ENCODE measurements around the gene HUS1.
"Not testable (repeated sequence)": the region's sequence is repeated elsewhere in the genome, so short reads cannot be mapped to it uniquely, and the experiment has no call there.

The HUS1 gene

GRCh38 chr7:47988496-47989386 lies 9.3 kb upstream of the HUS1 start:
- Histone ChIP-seq H3K9me3 (replicated peaks; ENCODE audit: insufficient read depth, low read length) (no peaks in the 10 kb centered on the region), H4K20me1 (ENCODE audit: insufficient read depth, low read length) (no peaks in the 10 kb centered on the region)
- DNase-seq: peak; percentile 23

GRCh38 chr7:47982610-47983009 lies 3.2 kb upstream of the HUS1 start:
- no peaks in the 10 kb centered on the region for H3K4me1 ChIP-seq (ENCODE audit: low read length)
- peaks cover 14% of the 10 kb centered on the region for H3K79me2 ChIP-seq (ENCODE audit: low read length)
- no peak for DNase-seq
- H3K27ac ChIP-seq (ENCODE audit: low read length): no peak overlapping the region
- no peak overlapping the region for H3K9ac ChIP-seq (ENCODE audit: low read length)
- no peak for TF ChIP-seq EZH2phosphoT487 (IDR thresholded peaks at IDR 0.05; ENCODE audit: low read length)
- no peak for TF ChIP-seq EZH2 (optimal IDR thresholded peaks at IDR 0.05; ENCODE audit: low read depth, low read length)
- TF ChIP-seq CTCF (IDR thresholded peaks at IDR 0.05; ENCODE audit: low read length): no peak
- no peaks in the 10 kb centered on the region for H3K9me2 ChIP-seq (replicated peaks; ENCODE audit: insufficient read depth, low read length)
- peaks cover 10% of the 10 kb centered on the region; the same call in 1 of the 2 replicates for H3F3A ChIP-seq (ENCODE audit: insufficient read depth, low read length)
- H3K4me3 ChIP-seq (ENCODE audit: low read length): no peak overlapping the region
- no peak overlapping the region for H3K4me2 ChIP-seq (ENCODE audit: low read depth, low read length)
- H4K20me1 ChIP-seq (ENCODE audit: insufficient read depth, low read length): no peaks in the 10 kb centered on the region
- no peaks in the 10 kb centered on the region for H3K27me3 ChIP-seq (replicated peaks; ENCODE audit: insufficient read depth, low read length)
- H3K9me3 ChIP-seq (replicated peaks; ENCODE audit: insufficient read depth, low read length): no peaks in the 10 kb centered on the region
- 0 out of 2 replicates have a peak, but pooled peaks cover 5% of the 10 kb centered on the region for H3K36me3 ChIP-seq (replicated peaks; ENCODE audit: insufficient read depth, low read length)
- H2AFZ ChIP-seq (ENCODE audit: low read length): no peak overlapping the region

More at GRCh38 chr7:47988496-47989386, 9.3 kb upstream of the HUS1 start:
- H3K9ac ChIP-seq (ENCODE audit: low read length): no peak overlapping the region
- H3K4me2 ChIP-seq (ENCODE audit: low read depth, low read length): no peak overlapping the region
- no peaks in the 10 kb centered on the region for H3K36me3 ChIP-seq (replicated peaks; ENCODE audit: insufficient read depth, low read length)
- no peak overlapping the region for H3K4me3 ChIP-seq (ENCODE audit: low read length)
- H3K79me2 ChIP-seq (ENCODE audit: low read length): no peaks in the 10 kb centered on the region
- no peaks in the 10 kb centered on the region for H3K9me2 ChIP-seq (replicated peaks; ENCODE audit: insufficient read depth, low read length)
- H3F3A ChIP-seq (ENCODE audit: insufficient read depth, low read length): peaks cover 14% of the 10 kb centered on the region
- H3K27ac ChIP-seq (ENCODE audit: low read length): no peak overlapping the region
- H3K27me3 ChIP-seq (replicated peaks; ENCODE audit: insufficient read depth, low read length): no peaks in the 10 kb centered on the region
- no peaks in the 10 kb centered on the region for H3K4me1 ChIP-seq (ENCODE audit: low read length)
- H2AFZ ChIP-seq (ENCODE audit: low read length): no peak overlapping the region
- TF ChIP-seq EZH2phosphoT487 (IDR thresholded peaks at IDR 0.05; ENCODE audit: low read length) (no peak), CTCF (IDR thresholded peaks at IDR 0.05; ENCODE audit: low read length) (peak; percentile 51)

GRCh38 chr7:47980648-47981047 lies 1.2 kb upstream of the HUS1 start:
- not testable (repeated sequence) for H3K4me2 ChIP-seq (ENCODE audit: low read depth, low read length); H3K9me2 ChIP-seq (replicated peaks; ENCODE audit: insufficient read depth, low read length); H3F3A ChIP-seq (ENCODE audit: insufficient read depth, low read length); H3K4me3 ChIP-seq (ENCODE audit: low read length); H2AFZ ChIP-seq (ENCODE audit: low read length); H3K27me3 ChIP-seq (replicated peaks; ENCODE audit: insufficient read depth, low read length); H3K9ac ChIP-seq (ENCODE audit: low read length); DNase-seq; H4K20me1 ChIP-seq (ENCODE audit: insufficient read depth, low read length); H3K9me3 ChIP-seq (replicated peaks; ENCODE audit: insufficient read depth, low read length); H3K4me1 ChIP-seq (ENCODE audit: low read length); H3K27ac ChIP-seq (ENCODE audit: low read length)
- Histone ChIP-seq H3K36me3 (replicated peaks; ENCODE audit: insufficient read depth, low read length) (peaks cover 20% of the 10 kb centered on the region; the same call in 1 of the 2 replicates), H3K79me2 (ENCODE audit: low read length) (peaks cover 22% of the 10 kb centered on the region)

GRCh38 chr7:47979832-47980181 lies 392 bp upstream of the HUS1 start:
- peak overlapping the region; percentile 87; the same call in 1 of the 2 replicates for H3K9ac ChIP-seq (ENCODE audit: low read length)
- H3F3A ChIP-seq (ENCODE audit: insufficient read depth, low read length): peaks cover 10% of the 10 kb centered on the region; the same call in 1 of the 2 replicates
- H2AFZ ChIP-seq (ENCODE audit: low read length): peak overlapping the region; percentile 82
- H3K79me2 ChIP-seq (ENCODE audit: low read length): peaks cover 22% of the 10 kb centered on the region
- no peaks in the 10 kb centered on the region for H4K20me1 ChIP-seq (ENCODE audit: insufficient read depth, low read length)
- peaks cover 20% of the 10 kb centered on the region; the same call in 1 of the 2 replicates for H3K36me3 ChIP-seq (replicated peaks; ENCODE audit: insufficient read depth, low read length)
- no peaks in the 10 kb centered on the region for H3K9me3 ChIP-seq (replicated peaks; ENCODE audit: insufficient read depth, low read length)
- no peak for TF ChIP-seq EZH2 (optimal IDR thresholded peaks at IDR 0.05; ENCODE audit: low read depth, low read length)
- TF ChIP-seq EZH2phosphoT487 (IDR thresholded peaks at IDR 0.05; ENCODE audit: low read length): no peak
- no peak for TF ChIP-seq CTCF (IDR thresholded peaks at IDR 0.05; ENCODE audit: low read length)
- H3K4me3 ChIP-seq (ENCODE audit: low read length): peak overlapping the region; percentile 80
- H3K4me1 ChIP-seq (ENCODE audit: low read length): no peaks in the 10 kb centered on the region
- H3K4me2 ChIP-seq (ENCODE audit: low read depth, low read length): peak overlapping the region; percentile 58; the same call in 1 of the 2 replicates
- no peaks in the 10 kb centered on the region for H3K9me2 ChIP-seq (replicated peaks; ENCODE audit: insufficient read depth, low read length)
- DNase-seq: no peak
- peak overlapping the region; percentile 91; the same call in 1 of the 2 replicates for H3K27ac ChIP-seq (ENCODE audit: low read length)
- H3K27me3 ChIP-seq (replicated peaks; ENCODE audit: insufficient read depth, low read length): no peaks in the 10 kb centered on the region
